IMR-90 (cell line): ENCODE data around the gene MYO3B. TPM values are rescaled to one million over a fixed set of nuclear protein-coding genes. Genes with fewer than 3 reads are reported as not detected.

Source experiments
- ATAC-seq: fragments of 200-7000 bp; cut with Tn5 transposase; 2 replicates; pipeline ENCODE4 v1.9.1; 2020; ENCODE audit warnings: low read depth, mild to moderate bottlenecking, moderate library complexity
- BruUV-seq: library from RNA; stranded (reverse); fragments of 400-500 nt; replicated peaks from 2 replicates; lab custom pipeline; 2021; lab: Mats Ljungman, UMichigan
- CTCF ChIA-PET: fragments of 300-600 bp; formaldehyde crosslinking; extraction: SDS; loops from one replicate; lab custom pipeline; 2021; ENCODE audit warnings: antibody characterized with exemption; lab: Yijun Ruan, JAX
- POLR2A ChIA-PET: fragments of 300-600 bp; sonication (Branson Sonifier 250); formaldehyde crosslinking; loops from one replicate; lab custom pipeline; 2022; ENCODE audit warnings: antibody characterized with exemption; ENCODE audit not compliant: unreplicated experiment; lab: Charles Lee
- DNase-seq: peaks from one replicate; pipeline ENCODE4 v3.0.0; 2013
- H2AFZ ChIP-seq: replicated peaks from 2 replicates; pipeline ENCODE3; 2013; ENCODE audit warnings: low read length, mild to moderate bottlenecking; ENCODE audit not compliant: poor library complexity
- H2AK5ac ChIP-seq: 2 replicates; pipeline ENCODE4 v1.6.1; 2013; ENCODE audit warnings: low read depth, low read length, inconsistent platforms
- H2AK9ac ChIP-seq: replicated peaks from 2 replicates; pipeline ENCODE3; 2013; ENCODE audit warnings: mild to moderate bottlenecking, low read depth, low read length, moderate library complexity; ENCODE audit not compliant: poor library complexity
- H2BK120ac ChIP-seq: 2 replicates; pipeline ENCODE4 v1.6.1; 2013; ENCODE audit warnings: low read depth, low read length, inconsistent platforms
- H2BK15ac ChIP-seq: 3 replicates; pipeline ENCODE4 v1.6.1; 2013; ENCODE audit warnings: low read depth, low read length, inconsistent platforms
- H2BK20ac ChIP-seq: 2 replicates; pipeline ENCODE4 v1.6.1; 2013; ENCODE audit warnings: low read depth, mild to moderate bottlenecking, inconsistent platforms, low read length, moderate library complexity
- H2BK5ac ChIP-seq: 2 replicates; pipeline ENCODE4 v1.6.1; 2013; ENCODE audit warnings: mild to moderate bottlenecking, low read depth, low read length, inconsistent platforms; ENCODE audit not compliant: poor library complexity, severe bottlenecking
- H3K14ac ChIP-seq: replicated peaks from 2 replicates; pipeline ENCODE4 v1.6.1; 2013; ENCODE audit warnings: low read depth, low read length, inconsistent platforms
- H3K18ac ChIP-seq: 2 replicates; pipeline ENCODE4 v1.6.1; 2013; ENCODE audit warnings: low read depth, low read length, control low read depth
- H3K23ac ChIP-seq: 2 replicates; pipeline ENCODE4 v1.6.1; 2013; ENCODE audit warnings: low read depth, low read length, inconsistent platforms
- H3K27ac ChIP-seq: 2 replicates; pipeline ENCODE4 v1.5.1; 2013; ENCODE audit warnings: mild to moderate bottlenecking, control low read depth, low read length; ENCODE audit not compliant: insufficient read depth
- H3K27me3 ChIP-seq: 2 replicates; pipeline ENCODE4 v1.6.1; 2013; ENCODE audit warnings: low read length; ENCODE audit not compliant: control insufficient read depth, insufficient read depth
- H3K36me3 ChIP-seq: 2 replicates; pipeline ENCODE4 v1.6.1; 2013; ENCODE audit warnings: low read length, mixed read lengths; ENCODE audit not compliant: control insufficient read depth, insufficient read depth
- H3K4ac ChIP-seq: 2 replicates; pipeline ENCODE4 v1.6.1; 2013; ENCODE audit warnings: low read depth, low read length, inconsistent platforms
- H3K4me1 ChIP-seq: 2 replicates; pipeline ENCODE4 v1.6.1; 2013; ENCODE audit warnings: low read length, mixed read lengths; ENCODE audit not compliant: control insufficient read depth, insufficient read depth
- H3K4me2 ChIP-seq: 2 replicates; pipeline ENCODE4 v1.6.1; 2013; ENCODE audit warnings: low read depth, mild to moderate bottlenecking, control low read depth, low read length, moderate library complexity
- H3K4me3 ChIP-seq: 2 replicates; pipeline ENCODE4 v1.5.1; 2013; ENCODE audit warnings: low read depth, mild to moderate bottlenecking, control low read depth, low read length, moderate library complexity; ENCODE audit not compliant: insufficient read depth
- H3K56ac ChIP-seq: 2 replicates; pipeline ENCODE4 v1.6.1; 2013; ENCODE audit warnings: low read length, inconsistent platforms; ENCODE audit not compliant: insufficient read depth; ENCODE audit errors: extremely low read depth
- H3K79me1 ChIP-seq, 2 experiments: 2 replicates each; pipeline ENCODE4 v1.6.1; 2013; ENCODE audit warnings: low read length in 2 of 2, inconsistent platforms in 1 of 2, low read depth in 1 of 2
- H3K9ac ChIP-seq: 2 replicates; pipeline ENCODE4 v1.6.1; 2013; ENCODE audit warnings: low read depth, low read length, control low read depth
- H3K9me1 ChIP-seq: 2 replicates; pipeline ENCODE4 v1.6.1; 2013; ENCODE audit warnings: low read length, inconsistent platforms; ENCODE audit not compliant: insufficient read depth
- H3K9me3 ChIP-seq: 2 replicates; pipeline ENCODE4 v1.6.1; 2013; ENCODE audit warnings: low read length; ENCODE audit not compliant: control insufficient read depth, insufficient read depth
- H4K20me1 ChIP-seq: 2 replicates; pipeline ENCODE4 v1.6.1; 2013; ENCODE audit warnings: low read length, inconsistent platforms; ENCODE audit not compliant: insufficient read depth
- H4K5ac ChIP-seq: 2 replicates; pipeline ENCODE4 v1.6.1; 2013; ENCODE audit warnings: mild to moderate bottlenecking, low read depth, low read length, control low read depth
- H4K8ac ChIP-seq, 2 experiments: 2 replicates each; pipeline ENCODE4 v1.6.1; 2013; ENCODE audit warnings: low read depth in 2 of 2, low read length in 2 of 2, control low read depth in 1 of 2, inconsistent platforms in 1 of 2
- H4K91ac ChIP-seq: 2 replicates; pipeline ENCODE4 v1.6.1; 2013; ENCODE audit warnings: low read depth, low read length, inconsistent platforms; ENCODE audit not compliant: insufficient read depth
- BHLHE40 ChIP-seq: fragments of 150-350 bp; IDR thresholded peaks from 2 replicates; pipeline ENCODE4 v1.6.1; 2016; ENCODE audit warnings: mild to moderate bottlenecking, low read depth, low read length
- CEBPB ChIP-seq: IDR thresholded peaks from 2 replicates; pipeline ENCODE4 v1.6.1; 2012; ENCODE audit warnings: low read depth, low read length, improper control_type of control experiment
- ELK1 ChIP-seq: fragments of 150-350 bp; IDR thresholded peaks from 2 replicates; pipeline ENCODE4 v1.6.1; 2016; ENCODE audit warnings: low read depth, mild to moderate bottlenecking, low read length, moderate library complexity, borderline replicate concordance
- FOS ChIP-seq: fragments of 150-350 bp; IDR thresholded peaks from 2 replicates; pipeline ENCODE4 v1.6.1; 2016; ENCODE audit warnings: low read depth, low read length
- MAFK ChIP-seq: IDR thresholded peaks from 2 replicates; pipeline ENCODE4 v1.6.1; 2012; ENCODE audit warnings: low read depth, low read length, improper control_type of control experiment
- MAZ ChIP-seq: IDR thresholded peaks from 2 replicates; pipeline ENCODE4 v1.6.1; 2012; ENCODE audit warnings: low read depth, mild to moderate bottlenecking, low read length, improper control_type of control experiment, moderate library complexity, borderline replicate concordance
- MXI1 ChIP-seq: IDR thresholded peaks from 2 replicates; pipeline ENCODE4 v1.6.1; 2012; ENCODE audit warnings: low read depth, mild to moderate bottlenecking, low read length, moderate library complexity, borderline replicate concordance
- NFE2L2 ChIP-seq: fragments of 150-350 bp; IDR thresholded peaks from 2 replicates; pipeline ENCODE4 v1.6.1; 2016; ENCODE audit warnings: low read depth, mild to moderate bottlenecking, low read length
- POLR2A ChIP-seq: IDR thresholded peaks from 2 replicates; pipeline ENCODE4 v1.6.1; 2012; ENCODE audit warnings: mild to moderate bottlenecking, low read depth, low read length
- RAD21 ChIP-seq: IDR thresholded peaks from 2 replicates; pipeline ENCODE4 v1.6.1; 2012; ENCODE audit warnings: low read length, improper control_type of control experiment
- RCOR1 ChIP-seq: IDR thresholded peaks from 2 replicates; pipeline ENCODE4 v1.6.1; 2012; ENCODE audit warnings: mild to moderate bottlenecking, low read length, improper control_type of control experiment; ENCODE audit not compliant: insufficient replicate concordance
- SMC3 ChIP-seq: fragments of 150-350 bp; IDR thresholded peaks from 2 replicates; pipeline ENCODE4 v1.6.1; 2016; ENCODE audit warnings: low read depth, mild to moderate bottlenecking, antibody characterized with exemption, low read length, moderate library complexity
- USF2 ChIP-seq: fragments of 150-350 bp; IDR thresholded peaks from 2 replicates; pipeline ENCODE4 v1.6.1; 2017; ENCODE audit warnings: mild to moderate bottlenecking, antibody characterized with exemption, low read length, low read depth
- WGBS, 2 experiments: methylation state at CpG; one replicate each; pipeline versions ENCODE4 v1.1.5 to v1.1.7; 2013; ENCODE audit warnings: missing lambda C conversion rate in 2 of 2; ENCODE audit not compliant: insufficient read length in 1 of 2; ENCODE audit errors: extremely low coverage in 2 of 2; 5-methylcytosine and 5-hydroxymethylcytosine counted together
- dilution Hi-C: fragments of 300-500 bp; cut with HindIII; formaldehyde crosslinking; loops from one replicate; pipeline ENCODE4 v1.14.3; 2018; ENCODE audit warnings: low sequenced_read_pairs; ENCODE audit not compliant: unreplicated experiment
- in situ Hi-C: fragments of 300-500 bp; cut with MboI; formaldehyde crosslinking; loops from 3 replicates; pipeline ENCODE4 v1.14.3; 2019; ENCODE audit warnings: low sequenced_read_pairs, inconsistent platforms, mixed read lengths
- intact Hi-C: fragments of 100-400 bp; cut with micrococcal nuclease; formaldehyde crosslinking; loops from 2 replicates; pipeline ENCODE4 v1.10.0; 2022
- polyA plus RNA-seq, 3 experiments: library from polyadenylated mRNA; depleted of rRNA; stranded (reverse); fragments of >200 nt; gene quantifications; 2 replicates each; pipeline ENCODE4 v1.2.3, GENCODE V29; 2012; ENCODE audit warnings: low replicate concordance in 1 of 3
- total RNA-seq: library from RNA; depleted of rRNA; stranded (reverse); fragments of >200 nt; gene quantifications from 2 replicates; pipeline ENCODE4 v1.2.3, GENCODE V29; 2012
- TF ChIP-seq, protein P1 (sequence below): conservative IDR thresholded peaks from 2 replicates; pipeline ENCODE4 v1.5.1; 2012; ENCODE audit warnings: mild to moderate bottlenecking, low read depth, low read length, improper control_type of control experiment

The MYO3B gene
- total and polyA plus RNA-seq, 2 of the 4 experiments (the other 2 are of a cell fraction) = 0.02 TPM; not detected in 1

DNA sequence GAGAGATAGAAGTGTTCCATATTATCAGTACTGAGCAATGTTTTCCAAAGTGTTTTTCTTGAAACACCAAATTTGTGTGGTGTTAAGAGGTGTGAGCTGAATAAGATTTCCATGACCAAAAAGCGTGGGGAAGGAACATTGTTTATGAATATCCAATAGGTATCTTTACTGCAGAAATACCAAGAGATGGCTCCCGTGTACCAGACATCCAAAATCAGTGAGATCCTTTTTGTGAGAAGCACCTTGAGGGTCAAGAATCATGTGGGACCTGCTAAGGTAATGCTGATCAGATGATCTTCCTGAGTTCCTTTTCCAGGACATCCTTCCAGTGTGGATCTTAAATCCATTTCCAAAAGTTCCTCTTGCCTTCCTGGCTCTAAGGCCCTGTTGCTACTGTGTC lies 246.0 kb downstream of the MYO3B start:
- Histone ChIP-seq H4K8ac (no peak overlapping the region), H3K9ac (no peak overlapping the region), H3K79me1 (no peaks in the 10 kb centered on the region), H3K23ac (no peak overlapping the region), H3K56ac (no peak overlapping the region), H2AK5ac (no peak overlapping the region), H3K4me3 (no peak overlapping the region), H3K36me3 (no peaks in the 10 kb centered on the region), H4K5ac (no peak overlapping the region), H2BK120ac (no peak overlapping the region), H3K27ac (no peak overlapping the region), H2BK5ac (no peak overlapping the region), H3K18ac (no peak overlapping the region), H3K9me3 (no peaks in the 10 kb centered on the region), H2BK20ac (no peak overlapping the region), H4K20me1 (no peaks in the 10 kb centered on the region), H4K91ac (no peak overlapping the region), H3K4ac (no peak overlapping the region), H3K14ac (no peak overlapping the region), H3K4me2 (no peak overlapping the region), H2AFZ (no peak overlapping the region), H3K4me1 (no peaks in the 10 kb centered on the region), H3K9me1 (no peaks in the 10 kb centered on the region), H2AK9ac (no peak overlapping the region), H2BK15ac (no peak overlapping the region), H3K27me3 (no peaks in the 10 kb centered on the region; the same call in 1 of the 2 replicates)
- dilution Hi-C loops (loop anchor here (25.0 kb wide), 1 partner anchor 388 kb away; the partner anchor contains the start of gene GAD1), in situ Hi-C loops (no loop called here), intact Hi-C loops (no loop called here)
- no CpG with 5 or more reads among the region's 2 CpGs for WGBS, 2 experiments
- DNase-seq (no peak), ATAC-seq (no peak)
- no TSS peak for BruUV-seq
- ChIA-PET POLR2A (no interaction called here), CTCF (no interaction called here)
- TF ChIP-seq, protein P1, sequence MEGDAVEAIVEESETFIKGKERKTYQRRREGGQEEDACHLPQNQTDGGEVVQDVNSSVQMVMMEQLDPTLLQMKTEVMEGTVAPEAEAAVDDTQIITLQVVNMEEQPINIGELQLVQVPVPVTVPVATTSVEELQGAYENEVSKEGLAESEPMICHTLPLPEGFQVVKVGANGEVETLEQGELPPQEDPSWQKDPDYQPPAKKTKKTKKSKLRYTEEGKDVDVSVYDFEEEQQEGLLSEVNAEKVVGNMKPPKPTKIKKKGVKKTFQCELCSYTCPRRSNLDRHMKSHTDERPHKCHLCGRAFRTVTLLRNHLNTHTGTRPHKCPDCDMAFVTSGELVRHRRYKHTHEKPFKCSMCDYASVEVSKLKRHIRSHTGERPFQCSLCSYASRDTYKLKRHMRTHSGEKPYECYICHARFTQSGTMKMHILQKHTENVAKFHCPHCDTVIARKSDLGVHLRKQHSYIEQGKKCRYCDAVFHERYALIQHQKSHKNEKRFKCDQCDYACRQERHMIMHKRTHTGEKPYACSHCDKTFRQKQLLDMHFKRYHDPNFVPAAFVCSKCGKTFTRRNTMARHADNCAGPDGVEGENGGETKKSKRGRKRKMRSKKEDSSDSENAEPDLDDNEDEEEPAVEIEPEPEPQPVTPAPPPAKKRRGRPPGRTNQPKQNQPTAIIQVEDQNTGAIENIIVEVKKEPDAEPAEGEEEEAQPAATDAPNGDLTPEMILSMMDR = no peak
- TF ChIP-seq MAZ (no peak), RAD21 (no peak), BHLHE40 (no peak), MXI1 (no peak), POLR2A (no peak), USF2 (no peak), CEBPB (no peak), SMC3 (no peak), FOS (no peak), RCOR1 (no peak), MAFK (no peak), NFE2L2 (no peak), ELK1 (no peak)
